HuH-7.5 (cell line): ENCODE results near the gene USP47.

Source experiments
- DNase-seq: peaks from one replicate; pipeline ENCODE4 v3.0.0; 2011; ENCODE audit warnings: low spot score

Gene USP47

DNA sequence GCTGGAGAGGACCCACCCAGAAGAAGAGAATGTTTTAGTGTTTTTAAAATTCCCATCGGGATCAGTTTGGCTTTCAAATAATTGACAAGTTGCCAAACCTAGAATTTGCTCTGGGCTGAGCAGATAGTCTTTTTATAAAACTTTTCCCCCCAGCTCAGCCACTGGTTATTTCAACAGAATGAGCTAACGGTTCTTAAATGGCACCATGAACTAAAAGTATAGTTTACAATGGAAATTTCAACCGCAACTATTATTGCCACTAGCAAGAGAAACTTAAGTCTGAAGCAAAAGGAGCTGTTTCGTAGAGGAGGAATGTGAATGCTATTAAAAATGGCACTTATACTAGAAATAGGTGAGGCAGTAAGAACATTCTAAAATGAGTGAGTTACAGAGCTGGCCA is 163.3 kb downstream of the USP47 start:
- no peak for DNase-seq

DNA sequence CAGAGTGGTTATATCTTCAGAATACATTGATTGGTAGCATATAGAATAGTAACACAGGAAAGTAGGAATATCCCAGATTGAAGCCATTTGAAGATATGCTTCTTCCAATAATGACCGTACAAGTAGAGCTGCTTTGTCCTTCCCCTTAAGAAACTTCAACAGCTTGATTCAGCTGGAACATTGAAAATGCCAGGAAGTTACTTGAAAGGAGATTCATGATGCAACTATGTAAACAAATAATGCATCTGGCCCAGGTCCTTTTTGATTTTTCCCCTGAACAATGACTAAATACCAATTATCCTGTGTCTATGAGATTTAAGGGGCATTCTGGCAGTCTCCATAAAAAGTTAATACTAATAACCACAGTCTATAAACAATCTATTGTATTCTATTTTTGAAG is 163.7 kb downstream of the USP47 start:
- no peak for DNase-seq

DNA sequence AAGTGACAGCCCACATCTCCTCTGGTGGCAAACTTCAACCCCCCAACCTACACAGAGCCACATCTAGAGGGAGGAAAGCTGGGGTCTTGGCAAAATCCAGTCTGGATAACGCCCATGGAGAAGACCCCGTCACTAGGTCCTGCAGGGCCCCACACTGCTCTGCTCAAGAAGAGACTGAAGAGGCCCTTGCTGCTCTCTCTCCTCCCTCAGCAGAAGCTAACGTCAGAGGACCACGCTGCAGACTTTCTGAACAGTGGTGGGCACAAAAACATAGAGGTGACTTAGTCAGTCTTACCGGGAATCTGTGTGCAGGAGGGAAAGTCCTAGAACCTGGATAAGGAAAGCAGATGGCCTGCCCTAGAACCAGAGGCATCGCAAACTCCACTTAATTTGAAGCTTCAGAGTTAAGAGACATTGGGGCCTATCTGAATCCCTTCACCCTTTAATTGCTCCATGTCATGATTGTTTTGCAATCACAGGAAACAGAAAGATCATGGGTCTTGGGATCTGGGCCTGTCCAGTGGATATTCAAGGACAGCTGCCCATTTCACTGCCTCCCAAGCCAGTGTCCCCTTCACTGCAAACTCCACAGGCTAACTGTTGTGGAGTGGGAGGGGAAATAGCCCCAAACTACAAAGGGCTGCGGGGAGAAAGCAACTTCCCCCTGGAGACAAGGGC is 164.9 kb downstream of the USP47 start:
- DNase-seq = no peak

DNA sequence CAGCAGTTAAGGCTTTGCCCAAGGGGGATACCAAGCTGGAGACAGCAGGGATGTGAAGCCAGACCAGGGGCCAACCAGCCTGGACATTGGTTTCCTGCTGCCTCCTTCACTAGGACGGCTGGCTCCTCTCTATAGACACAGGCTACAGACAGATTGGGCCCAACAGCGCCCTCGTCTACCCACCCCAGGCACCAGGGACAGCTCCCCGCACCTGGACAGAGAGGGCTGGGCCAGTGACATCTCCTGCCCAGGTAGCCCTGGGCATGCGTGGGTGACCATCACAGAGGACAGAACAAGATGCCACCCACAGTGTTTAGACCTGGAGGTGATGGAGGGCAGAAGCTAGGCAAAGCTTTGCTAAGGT is 165.4 kb downstream of the USP47 start:
- no peak for DNase-seq

DNA sequence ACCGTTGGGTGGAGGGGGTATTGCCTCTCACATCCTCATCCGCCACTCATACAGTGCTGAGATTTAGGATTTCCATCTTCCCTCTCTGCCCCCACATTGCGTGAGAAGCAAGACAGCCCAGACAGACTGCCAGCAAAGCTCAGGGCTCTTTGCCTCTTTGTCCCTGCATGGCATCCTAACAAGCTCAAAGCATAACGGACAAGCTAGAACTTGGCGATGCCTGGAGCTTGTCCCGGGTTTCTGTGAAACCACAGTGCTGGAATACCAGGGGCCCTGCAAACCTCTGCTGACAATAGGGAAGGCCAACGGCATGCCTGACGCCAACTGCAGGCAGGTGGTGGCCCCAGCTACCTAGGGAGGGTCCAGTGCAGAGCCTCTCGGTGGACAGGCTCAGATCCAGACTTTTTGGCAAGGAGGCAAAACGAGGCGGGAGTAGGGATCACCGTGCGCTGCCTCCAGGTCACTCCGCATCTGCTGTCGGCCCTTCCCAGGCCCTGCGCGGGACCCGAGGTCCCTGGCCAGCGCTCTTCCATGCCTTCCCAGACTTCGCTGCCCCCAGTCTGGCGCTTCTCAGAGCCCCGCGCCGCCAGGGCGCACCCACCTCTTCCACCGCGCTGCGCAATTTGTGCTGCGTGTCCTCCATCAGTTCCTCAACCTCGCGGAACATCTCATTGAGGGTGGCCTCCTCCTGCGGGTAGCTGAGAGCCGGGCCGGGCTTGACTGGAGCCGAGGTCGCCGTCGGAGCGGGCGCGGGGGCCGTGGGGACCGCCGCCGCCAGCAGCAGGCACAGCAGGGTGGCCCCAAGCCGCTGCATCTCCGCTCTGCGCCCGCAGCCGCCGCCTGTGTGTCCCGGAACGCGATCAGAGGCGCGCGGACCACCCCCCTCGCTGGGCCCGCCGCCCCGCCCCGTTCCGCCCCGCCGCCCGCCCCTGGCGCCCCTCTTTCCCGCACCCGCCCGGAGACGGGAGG is 166.3 kb downstream of the USP47 start, which contains the start of gene DKK3:
Gene DKK3 (minus strand): TSS at position 858 of the 969 bp plus-strand sequence. CDS start 44 bp downstream, at position 814.
- DNase-seq = no peak
